Memory B cell (primary cell): ENCODE data around the gene ZNF683.
"Not testable (repeated sequence)": the region's sequence is repeated elsewhere in the genome, so short reads cannot be mapped to it uniquely, and the experiment has no call there.

Experiments used
- ATAC-seq: fragments of 150-1000 bp; cut with Tn5 transposase; 2 replicates; pipeline ENCODE4 v1.10.0; 2021; ENCODE audit warnings: low read depth, mild to moderate bottlenecking, moderate library complexity
- DNase-seq, 2 donors: peaks; one replicate each; pipeline ENCODE4 v3.0.0; 2022; ENCODE audit warnings: low spot score in 2 of 2
- H3K27ac Mint-ChIP-seq: one replicate; pipeline ENCODE4 v1.8.0; 2022; ENCODE audit warnings: mild to moderate bottlenecking, moderate library complexity, mixed read lengths
- H3K27me3 Mint-ChIP-seq: one replicate; pipeline ENCODE4 v1.8.0; 2022; ENCODE audit warnings: mixed read lengths
- H3K36me3 Mint-ChIP-seq: one replicate; pipeline ENCODE4 v1.8.0; 2022; ENCODE audit warnings: mild to moderate bottlenecking, mixed read lengths
- H3K4me1 Mint-ChIP-seq: one replicate; pipeline ENCODE4 v1.8.0; 2022; ENCODE audit warnings: mixed read lengths
- H3K4me3 Mint-ChIP-seq: one replicate; pipeline ENCODE4 v1.8.0; 2022; ENCODE audit warnings: mild to moderate bottlenecking, moderate library complexity, mixed read lengths
- H3K9me3 Mint-ChIP-seq: one replicate; pipeline ENCODE4 v1.8.0; 2022; ENCODE audit warnings: mixed read lengths

Gene ZNF683

DNA sequence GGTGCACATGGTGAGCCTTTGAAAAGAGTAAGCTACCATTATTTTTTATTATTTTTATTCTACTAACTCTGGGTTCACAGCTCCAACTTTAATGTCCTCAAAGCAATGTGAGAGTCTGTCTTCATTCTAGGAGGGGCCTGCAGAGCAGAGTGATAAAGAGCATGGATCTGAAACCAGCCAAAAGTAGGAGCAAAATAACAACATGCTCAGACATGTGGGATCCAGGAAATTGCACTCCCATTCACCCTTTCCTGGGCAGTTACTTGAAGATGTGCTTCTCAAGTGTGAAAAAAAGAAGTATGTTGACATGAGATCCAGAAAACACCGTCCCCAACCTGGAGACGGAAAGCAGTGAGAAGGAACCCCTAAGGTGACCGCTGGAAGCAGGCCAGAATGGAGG lies 29.3 kb upstream of the ZNF683 start:
- Mint-ChIP-seq H3K27ac (no peak overlapping the region), H3K36me3 (no peaks in the 10 kb centered on the region), H3K4me1 (no peaks in the 10 kb centered on the region), H3K9me3 (no peaks in the 10 kb centered on the region), H3K4me3 (no peak overlapping the region), H3K27me3 (peaks cover 18% of the 10 kb centered on the region)
- DNase-seq, result no peak
- no peak for ATAC-seq

DNA sequence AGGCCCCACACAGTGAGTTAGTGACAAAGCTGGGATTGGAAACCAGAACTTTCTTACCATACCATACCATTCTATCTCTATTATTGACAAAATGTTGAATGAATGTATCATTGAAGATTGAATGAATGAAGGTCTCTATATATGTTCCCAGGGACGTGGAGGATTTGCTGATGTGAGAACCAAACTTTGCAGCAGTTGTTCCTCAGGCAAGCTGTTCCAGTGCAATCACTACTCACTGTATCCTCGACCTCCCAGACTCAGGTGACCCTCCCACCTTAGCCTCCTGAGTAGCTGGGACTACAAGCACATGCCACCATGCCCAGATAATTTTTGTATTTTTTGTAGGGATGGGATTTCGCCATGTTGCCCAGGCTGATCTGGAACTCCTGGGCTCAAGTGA lies 26.5 kb upstream of the ZNF683 start:
- H3K27me3 Mint-ChIP-seq, result peaks cover 15% of the 10 kb centered on the region
- DNase-seq (no peak), ATAC-seq (no peak)
- H3K4me3 Mint-ChIP-seq, result no peak overlapping the region
- H3K36me3 Mint-ChIP-seq, result no peaks in the 10 kb centered on the region
- no peaks in the 10 kb centered on the region for H3K9me3 Mint-ChIP-seq
- H3K4me1 Mint-ChIP-seq, result no peaks in the 10 kb centered on the region
- H3K27ac Mint-ChIP-seq, result no peak overlapping the region

DNA sequence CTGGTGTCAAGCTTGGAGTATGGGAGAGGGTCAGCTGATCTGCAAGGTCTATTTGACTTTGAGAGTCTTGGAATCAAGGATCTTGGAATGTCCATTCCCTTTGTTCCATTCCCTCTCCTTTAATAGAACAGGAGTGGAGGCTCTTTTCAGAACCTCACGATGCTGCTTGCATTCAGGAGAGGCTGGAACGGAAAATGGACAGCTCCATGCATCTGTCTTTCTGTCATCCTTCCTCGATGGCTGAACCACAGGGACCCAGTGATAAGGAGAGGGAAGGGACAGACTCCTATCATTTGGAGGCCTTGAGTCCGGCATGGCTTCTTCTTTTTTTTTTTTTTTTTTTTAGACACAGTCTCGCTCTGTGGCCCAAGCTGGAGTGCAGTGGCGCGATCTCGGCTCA lies 23.2 kb upstream of the ZNF683 start:
- ATAC-seq (no peak), DNase-seq (no peak)
- Mint-ChIP-seq H3K36me3 (no peaks in the 10 kb centered on the region), H3K27ac (no peak overlapping the region), H3K4me1 (peaks cover 4% of the 10 kb centered on the region), H3K27me3 (peaks cover 6% of the 10 kb centered on the region), H3K9me3 (no peaks in the 10 kb centered on the region), H3K4me3 (no peak overlapping the region)

DNA sequence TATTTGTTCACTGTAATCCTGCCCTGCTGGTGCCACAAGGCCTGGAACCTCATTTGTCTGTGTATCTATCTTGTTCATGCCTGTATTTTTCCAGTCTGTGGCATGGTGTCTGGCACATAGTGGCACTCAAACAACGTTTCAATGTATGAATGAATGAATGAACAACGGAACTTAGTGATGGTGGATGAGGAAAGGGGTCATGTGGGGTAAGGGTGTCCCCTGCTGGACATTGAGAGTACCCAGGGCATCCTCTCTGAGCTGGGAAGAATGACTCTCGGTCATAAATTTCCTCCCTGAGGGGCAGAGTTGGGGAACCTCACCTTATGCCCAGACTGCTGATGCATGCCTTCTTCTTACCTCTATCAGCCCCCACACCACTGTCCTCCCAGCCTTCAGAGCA lies 18.9 kb upstream of the ZNF683 start:
- DNase-seq (no peak), ATAC-seq (peak; percentile 80)
- Mint-ChIP-seq H3K27me3 (peaks cover 6% of the 10 kb centered on the region), H3K27ac (no peak overlapping the region), H3K4me1 (peaks cover 4% of the 10 kb centered on the region), H3K36me3 (no peaks in the 10 kb centered on the region), H3K4me3 (no peak overlapping the region), H3K9me3 (no peaks in the 10 kb centered on the region)

DNA sequence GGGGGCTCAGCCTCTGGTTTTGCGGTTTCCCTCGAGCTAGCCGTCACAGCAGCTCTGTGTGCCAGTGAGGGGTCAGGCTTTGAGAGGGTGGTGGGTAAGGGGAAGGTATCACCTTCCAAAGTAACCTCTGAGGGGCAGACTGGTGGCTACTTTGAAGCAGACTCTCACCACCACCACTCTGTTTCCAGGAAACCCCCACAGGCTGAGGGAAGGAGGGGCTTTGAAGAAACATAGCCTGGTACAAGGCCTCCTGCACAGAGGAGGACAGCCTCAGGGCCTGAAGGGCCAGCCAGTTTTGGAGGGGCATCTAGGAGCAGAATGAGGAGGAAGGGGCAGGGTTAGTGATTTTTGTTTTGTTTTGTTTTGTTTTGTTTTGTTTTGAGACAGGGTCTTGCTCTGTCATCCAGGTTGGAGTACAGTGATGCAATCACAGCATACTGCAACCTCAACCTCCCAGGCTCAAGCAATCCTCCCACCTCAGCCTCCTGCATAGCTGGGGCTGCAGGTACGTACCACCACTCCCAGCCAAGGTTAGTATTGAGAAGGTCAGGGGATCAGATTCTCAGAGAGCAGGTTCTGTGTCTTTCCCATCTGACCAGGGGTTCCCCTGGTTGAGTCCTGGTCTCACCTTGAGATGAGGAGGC lies 17.2 kb upstream of the ZNF683 start:
- Mint-ChIP-seq H3K4me1 (peaks cover 4% of the 10 kb centered on the region), H3K27ac (no peak overlapping the region), H3K4me3 (no peak overlapping the region), H3K9me3 (no peaks in the 10 kb centered on the region), H3K27me3 (peaks cover 8% of the 10 kb centered on the region), H3K36me3 (no peaks in the 10 kb centered on the region)
- no peak for DNase-seq
- ATAC-seq, result no peak

DNA sequence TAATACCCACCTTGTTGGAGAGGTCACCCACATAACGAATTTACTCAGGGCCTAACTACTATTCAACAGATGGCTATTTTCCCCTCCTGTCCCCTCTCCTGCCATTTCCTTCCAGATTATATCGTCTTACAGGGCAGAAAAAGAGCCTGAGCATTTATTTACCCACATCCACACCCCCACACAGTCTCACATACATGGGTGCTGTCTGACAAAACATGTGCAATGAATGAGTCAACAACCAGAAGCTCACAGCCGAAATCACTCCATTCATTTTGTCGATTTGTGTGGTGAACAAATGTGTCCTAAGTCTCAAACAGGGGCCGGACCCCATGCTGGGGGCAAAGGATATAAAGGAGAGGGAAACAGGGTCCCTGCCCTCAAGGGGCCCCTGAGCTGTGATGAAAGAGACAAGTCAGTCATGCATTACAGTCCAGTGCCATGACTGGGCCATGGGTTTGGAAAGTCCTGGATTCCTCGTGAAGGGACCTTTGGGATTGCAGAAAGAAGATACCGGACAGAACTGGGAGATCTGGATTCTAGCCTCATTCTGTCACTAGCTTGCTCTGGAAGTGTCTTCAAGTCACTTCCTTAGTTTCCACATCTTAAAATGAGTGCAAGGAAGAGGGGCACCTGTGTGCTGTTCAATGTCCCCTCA lies 16.4 kb upstream of the ZNF683 start:
- no peak overlapping the region for H3K27ac Mint-ChIP-seq
- no peaks in the 10 kb centered on the region for H3K36me3 Mint-ChIP-seq
- no peak for ATAC-seq
- no peak overlapping the region for H3K4me3 Mint-ChIP-seq
- peaks cover 4% of the 10 kb centered on the region for H3K4me1 Mint-ChIP-seq
- DNase-seq, result no peak
- no peaks in the 10 kb centered on the region for H3K9me3 Mint-ChIP-seq
- peaks cover 8% of the 10 kb centered on the region for H3K27me3 Mint-ChIP-seq

DNA sequence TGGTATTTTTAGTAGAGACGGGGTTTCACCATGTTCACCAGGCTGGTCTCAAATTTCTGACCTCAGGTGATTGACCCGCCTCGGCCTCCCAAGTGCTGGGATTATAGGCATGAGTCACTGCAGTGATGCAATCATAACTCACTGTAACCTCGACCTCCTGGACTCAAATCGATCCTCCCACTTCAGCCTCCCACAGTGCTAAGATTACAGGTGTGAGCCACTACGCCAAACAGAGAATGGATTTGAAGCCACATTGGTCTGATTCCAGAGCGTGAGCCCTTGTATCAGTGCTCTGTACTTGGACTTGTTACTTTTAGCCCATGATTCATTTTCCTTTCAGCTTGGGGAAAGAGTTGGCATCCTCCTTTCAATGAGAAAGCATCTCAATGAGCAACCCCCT lies 14.9 kb upstream of the ZNF683 start:
- H3K4me1 Mint-ChIP-seq, result peaks cover 4% of the 10 kb centered on the region
- no peaks in the 10 kb centered on the region for H3K9me3 Mint-ChIP-seq
- peaks cover 7% of the 10 kb centered on the region for H3K27me3 Mint-ChIP-seq
- no peaks in the 10 kb centered on the region for H3K36me3 Mint-ChIP-seq
- H3K27ac Mint-ChIP-seq, result no peak overlapping the region
- DNase-seq (no peak), ATAC-seq (no peak)
- H3K4me3 Mint-ChIP-seq, result no peak overlapping the region

DNA sequence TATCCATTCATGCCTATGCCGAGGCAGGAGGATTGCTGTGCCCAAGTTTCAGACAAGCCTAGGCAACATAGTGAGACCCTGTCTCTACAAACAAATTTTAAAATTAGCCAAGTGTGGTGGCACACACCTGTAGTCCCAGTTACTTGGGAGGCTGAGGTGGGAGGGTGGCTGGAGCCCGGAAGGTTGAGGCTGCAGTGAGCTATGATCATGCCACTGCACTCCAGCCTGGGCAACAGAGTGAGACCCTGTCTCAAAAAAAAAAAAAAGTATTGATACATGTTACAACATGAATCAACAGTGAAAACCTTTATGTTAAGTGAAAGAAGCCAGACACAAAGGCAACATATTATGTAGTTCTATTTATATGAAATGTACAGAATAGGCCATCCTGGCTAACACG lies 12.5 kb upstream of the ZNF683 start:
- not testable (repeated sequence) for H3K4me1 Mint-ChIP-seq, DNase-seq, H3K9me3 Mint-ChIP-seq, H3K27me3 Mint-ChIP-seq, H3K27ac Mint-ChIP-seq, H3K4me3 Mint-ChIP-seq, H3K36me3 Mint-ChIP-seq, ATAC-seq

DNA sequence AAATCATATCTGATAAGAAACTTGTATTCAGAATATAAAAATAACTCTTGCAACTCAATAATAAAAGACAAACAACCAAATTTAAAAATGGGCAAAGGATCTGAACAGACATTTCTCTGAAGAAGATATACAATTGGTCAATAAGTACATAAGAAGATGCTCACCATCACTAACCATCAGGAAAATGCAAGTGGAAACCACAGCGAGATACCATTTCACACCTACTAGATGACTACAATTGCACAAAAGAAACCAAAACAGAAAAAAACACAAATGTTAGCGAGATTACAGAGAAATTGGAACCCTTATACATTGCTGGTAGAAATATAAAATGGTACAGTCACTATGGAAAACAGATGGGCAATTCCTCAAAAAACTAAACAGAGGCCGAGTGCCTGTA lies 11.5 kb upstream of the ZNF683 start:
- Mint-ChIP-seq H3K27me3 (peaks cover 4% of the 10 kb centered on the region), H3K4me1 (no peaks in the 10 kb centered on the region), H3K27ac (no peak overlapping the region), H3K9me3 (no peaks in the 10 kb centered on the region), H3K4me3 (no peak overlapping the region), H3K36me3 (no peaks in the 10 kb centered on the region)
- ATAC-seq (no peak), DNase-seq (no peak)

DNA sequence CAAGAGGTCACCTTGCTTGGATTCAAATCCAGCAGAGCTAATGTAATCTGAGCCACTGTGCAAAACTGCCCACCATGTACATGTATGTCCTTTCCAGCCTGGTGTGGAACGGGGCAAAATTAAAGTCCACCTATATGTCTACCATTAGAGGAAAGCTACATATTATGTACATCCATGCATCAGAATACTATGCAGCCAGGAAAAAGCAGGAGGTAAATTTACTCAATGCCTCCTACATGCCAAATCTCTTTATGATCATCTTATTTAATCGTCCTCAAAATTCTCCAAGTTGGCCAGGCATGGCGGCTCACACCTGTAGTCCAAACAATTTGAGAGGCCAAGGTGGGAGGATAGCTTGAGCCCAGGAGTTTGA lies 6.3 kb upstream of the ZNF683 start:
- no peaks in the 10 kb centered on the region for H3K9me3 Mint-ChIP-seq
- H3K27me3 Mint-ChIP-seq, result no peaks in the 10 kb centered on the region
- peak overlapping the region; percentile 66 for H3K4me3 Mint-ChIP-seq
- H3K27ac Mint-ChIP-seq, result no peak overlapping the region
- no peaks in the 10 kb centered on the region for H3K36me3 Mint-ChIP-seq
- ATAC-seq (no peak), DNase-seq (no peak)
- H3K4me1 Mint-ChIP-seq, result peaks cover 25% of the 10 kb centered on the region

DNA sequence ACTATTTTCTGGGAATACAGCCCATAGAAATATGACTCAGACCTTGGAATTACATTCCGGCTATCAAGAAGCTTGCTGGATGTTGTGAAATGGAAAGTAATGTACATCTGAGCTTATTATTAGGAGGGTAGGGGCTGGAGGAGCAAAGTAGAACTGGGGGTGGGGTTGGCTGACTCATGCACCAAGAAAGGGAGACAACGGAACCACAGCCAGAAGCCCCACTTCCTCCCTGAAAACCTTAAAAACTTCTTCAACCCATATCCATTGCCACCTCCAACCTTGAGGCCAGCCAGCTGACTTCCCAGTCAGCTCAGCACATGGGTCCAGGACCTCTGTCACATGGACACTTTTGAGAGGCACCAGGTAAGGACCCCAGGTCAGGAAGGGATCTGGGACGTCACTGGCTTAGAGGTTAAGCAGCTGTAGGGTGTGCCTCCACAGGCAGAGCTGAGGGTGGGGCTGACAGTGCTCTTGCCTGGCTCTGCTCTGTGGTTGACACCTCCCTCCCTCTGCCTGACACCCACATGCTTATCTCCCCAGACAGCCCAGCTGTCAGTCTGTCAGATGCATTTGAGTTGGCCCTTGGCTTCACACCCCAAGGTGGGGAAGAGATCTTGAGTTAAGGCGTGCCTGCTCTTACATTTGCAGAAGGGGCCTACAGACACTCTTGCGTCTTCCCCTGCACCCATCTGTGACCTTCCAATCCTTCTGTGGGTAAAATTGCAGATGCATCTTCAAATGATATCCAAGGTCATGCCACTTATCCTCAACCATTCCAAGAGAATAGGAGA lies 5.7 kb upstream of the ZNF683 start:
- DNase-seq (peak in 1 of 2 donors; percentile 36), ATAC-seq (peak; percentile 97)
- peak overlapping the region; percentile 66 for H3K4me3 Mint-ChIP-seq
- no peaks in the 10 kb centered on the region for H3K36me3 Mint-ChIP-seq
- H3K27me3 Mint-ChIP-seq, result no peaks in the 10 kb centered on the region
- H3K9me3 Mint-ChIP-seq, result no peaks in the 10 kb centered on the region
- peak overlapping the region; percentile 33 for H3K27ac Mint-ChIP-seq
- H3K4me1 Mint-ChIP-seq, result peaks cover 28% of the 10 kb centered on the region

DNA sequence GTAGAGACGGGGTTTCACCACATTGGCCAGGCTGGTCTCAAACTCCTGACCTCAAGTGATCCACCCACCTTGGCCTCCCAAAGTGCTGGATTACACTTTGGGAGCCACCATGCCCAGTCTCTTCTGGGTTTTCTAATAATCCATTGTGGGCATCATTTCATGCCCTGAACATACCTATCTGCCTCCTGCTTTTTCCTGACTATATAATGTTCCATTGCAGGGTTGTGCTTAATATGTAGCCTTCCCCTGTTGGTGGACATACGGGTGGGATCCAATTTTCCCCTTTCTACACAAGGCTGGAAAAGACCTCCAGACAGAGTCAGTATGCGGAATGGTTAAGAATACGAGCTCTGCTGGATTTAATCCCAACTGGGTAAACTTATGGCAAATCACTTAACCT lies 3.5 kb upstream of the ZNF683 start:
- DNase-seq, result no peak
- peaks cover 29% of the 10 kb centered on the region for H3K4me1 Mint-ChIP-seq
- H3K27me3 Mint-ChIP-seq, result no peaks in the 10 kb centered on the region
- no peaks in the 10 kb centered on the region for H3K36me3 Mint-ChIP-seq
- no peak for ATAC-seq
- no peak overlapping the region for H3K27ac Mint-ChIP-seq
- H3K4me3 Mint-ChIP-seq, result no peak overlapping the region
- no peaks in the 10 kb centered on the region for H3K9me3 Mint-ChIP-seq

DNA sequence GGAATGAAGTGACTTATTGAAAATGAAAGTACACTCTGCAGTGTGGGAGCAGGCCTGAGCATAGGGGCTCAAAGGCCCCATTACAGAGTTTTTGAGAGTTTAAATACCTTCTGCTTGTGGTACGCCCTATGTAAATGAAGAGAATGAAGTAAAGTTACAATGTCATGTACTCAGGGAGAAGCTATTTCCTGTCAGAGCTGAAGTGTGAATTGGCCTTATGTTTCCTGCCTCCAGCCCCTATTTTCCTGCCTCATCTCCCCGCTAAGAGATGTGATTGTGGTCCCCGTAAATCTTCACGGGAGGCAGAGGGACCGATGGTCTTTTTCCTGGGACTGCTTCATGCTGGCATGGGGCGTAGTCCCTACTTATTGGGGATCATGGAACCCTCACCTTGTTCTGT lies 2.5 kb upstream of the ZNF683 start:
- Mint-ChIP-seq H3K4me1 (peaks cover 34% of the 10 kb centered on the region), H3K27ac (no peak overlapping the region), H3K4me3 (no peak overlapping the region), H3K9me3 (peaks cover 2% of the 10 kb centered on the region), H3K27me3 (peaks cover 2% of the 10 kb centered on the region), H3K36me3 (no peaks in the 10 kb centered on the region)
- DNase-seq, result no peak
- no peak for ATAC-seq

DNA sequence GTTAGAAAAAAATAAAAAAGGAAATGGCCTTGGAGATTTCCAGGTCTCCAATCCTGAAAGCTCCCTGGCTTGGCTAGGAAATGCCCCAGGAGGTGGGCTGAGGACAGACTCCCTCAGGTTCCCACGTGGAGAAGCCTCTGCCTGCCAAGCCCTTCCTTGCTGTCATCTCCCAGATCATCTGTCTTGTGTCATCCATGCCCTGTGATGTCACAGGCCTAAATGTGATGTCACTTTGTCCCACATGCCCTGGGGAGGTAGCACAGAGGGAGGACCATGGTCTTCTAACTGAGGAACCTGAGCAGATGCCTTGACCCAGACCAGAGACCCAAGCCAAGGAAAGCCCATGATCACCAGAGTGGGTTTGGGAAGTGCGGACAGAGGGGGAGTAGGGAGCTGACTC lies 1.8 kb upstream of the ZNF683 start:
- ATAC-seq, H3K36me3 Mint-ChIP-seq, H3K27me3 Mint-ChIP-seq, DNase-seq, H3K27ac Mint-ChIP-seq, H3K4me3 Mint-ChIP-seq, H3K9me3 Mint-ChIP-seq: not testable (repeated sequence)
- peaks cover 34% of the 10 kb centered on the region for H3K4me1 Mint-ChIP-seq
